Stimulated activated CD4-positive, alpha-beta T cell treated with anti-CD3 and anti-CD28 coated beads, Interleukin-1b, Interleukin-23, amount 100 ng/mL, for 24 hours (primary cell): Measurements from ENCODE around the gene TEX44.
A peak's percentile ranks its signal among the peaks of the same experiment; 100 is the strongest.

Experiments used
- DNase-seq, 4 experiments: peaks; one replicate each; pipeline ENCODE4 v3.0.0-alpha.2; 2020; ENCODE audit warnings: low read depth in 4 of 4, low spot score in 1 of 4

TEX44 gene

GRCh38 chr2:231632559-231633142 is 40.0 kb downstream of the TEX44 start:
- no peak for DNase-seq

GRCh38 chr2:231633241-231633976 is 40.7 kb downstream of the TEX44 start:
- no peak for DNase-seq

- DNase-seq, result no peak
Measured at GRCh38 chr2:231634412-231634811, 41.7 kb downstream of the TEX44 start.

- DNase-seq, result no peak
Measured at GRCh38 chr2:231634951-231635875, 42.5 kb downstream of the TEX44 start.

DNA sequence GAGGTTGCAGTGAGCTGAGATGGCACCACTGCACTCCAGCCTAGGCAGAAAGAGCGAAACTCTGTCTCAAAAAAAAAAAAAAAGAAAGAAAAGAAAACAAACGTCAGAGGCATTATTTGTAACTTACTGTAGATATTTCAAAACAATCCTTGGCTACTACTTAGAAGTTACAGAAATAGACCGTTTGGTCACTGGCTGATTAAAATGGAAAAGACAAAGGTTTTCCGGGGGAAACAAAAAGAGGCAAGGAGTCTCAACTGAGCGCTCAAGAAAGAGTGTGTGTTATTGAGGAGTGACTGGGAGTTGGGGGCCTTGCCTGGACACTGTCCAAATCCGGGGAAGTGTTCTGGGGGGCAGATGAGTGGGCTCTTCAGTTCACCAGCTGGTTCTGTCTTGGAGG is 47.6 kb downstream of the TEX44 start:
- no peak for DNase-seq

GRCh38 chr2:231640641-231641111 is 48.0 kb downstream of the TEX44 start:
- DNase-seq, result no peak

GRCh38 chr2:231642631-231643494 is 50.2 kb downstream of the TEX44 start:
- peak; percentile 20 to 64 (median 34) for DNase-seq

DNA sequence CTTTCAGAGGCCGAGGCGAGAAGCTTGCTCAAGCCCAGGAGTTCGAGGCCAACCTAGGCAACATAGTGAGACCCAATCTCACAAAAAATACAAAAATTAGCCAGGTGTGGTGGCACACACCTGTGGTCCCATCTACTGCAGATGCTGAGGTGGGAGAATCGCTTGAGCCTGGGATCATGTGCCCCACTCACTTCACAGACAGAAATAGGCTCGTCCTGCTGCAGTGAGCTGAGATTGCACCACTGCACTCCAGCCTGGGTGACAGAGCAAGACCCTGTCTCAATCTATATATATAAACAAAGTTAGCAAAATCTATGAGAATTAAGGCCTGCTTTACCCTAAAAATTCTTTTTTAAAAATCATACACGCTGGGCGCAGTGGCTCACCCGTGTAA is 50.8 kb downstream of the TEX44 start:
- DNase-seq, result no peak
